Non-pigmented ciliary epithelial cell (primary cell): ENCODE measurements around the gene GALNT17.

ENCODE experiments used
- DNase-seq: peaks from one replicate; pipeline ENCODE4 v3.0.0-alpha.2; 2010; ENCODE audit warnings: low read depth

Gene GALNT17

GRCh38 chr7:71746006-71746405, 614.1 kb downstream of the GALNT17 start:
- no peak for DNase-seq

- DNase-seq, result no peak
Observed at GRCh38 chr7:71750290-71750689, 618.3 kb downstream of the GALNT17 start.

- no peak for DNase-seq
Observed at GRCh38 chr7:71752171-71752935, 620.4 kb downstream of the GALNT17 start.

GRCh38 chr7:71753236-71753635, 621.3 kb downstream of the GALNT17 start:
- no peak for DNase-seq

GRCh38 chr7:71753956-71754664, 622.2 kb downstream of the GALNT17 start:
- no peak for DNase-seq

- no peak for DNase-seq
Observed at GRCh38 chr7:71754828-71755227, 622.9 kb downstream of the GALNT17 start.

- no peak for DNase-seq
Observed at GRCh38 chr7:71761336-71761735, 629.4 kb downstream of the GALNT17 start.
